Left cardiac atrium (tissue), 4 donors: ENCODE results near the gene RNF213. TPM values are rescaled to one million over a fixed set of nuclear protein-coding genes. Genes with fewer than 3 reads are reported as not detected.

ENCODE experiments used
- ATAC-seq, 2 donors: fragments of 200-7000 bp; cut with Tn5 transposase; one replicate each; pipeline ENCODE4 v1.9.1; 2020; ENCODE audit warnings: mild to moderate bottlenecking in 2 of 2, moderate library complexity in 2 of 2
- DNase-seq: peaks from one replicate; pipeline ENCODE4 v3.0.0-alpha.2; 2020
- intact Hi-C, 2 donors: fragments of 100-400 bp; cut with DNase I; formaldehyde crosslinking; loops; one replicate each; pipeline versions ENCODE4 v1.14.1 to v1.15.1; 2022 to 2023
- total RNA-seq, 2 donors: library from RNA; stranded (reverse); fragmentation: NEBNext Ultra II Directional; extraction: Animal tissue kit (Norgen Biotek cat#: 25700); gene quantifications; one replicate each; pipeline ENCODE4 v1.2.1, GENCODE V29; 2021
- donor health status: DM: no; HTN: yes; CAD: no.
- donor health status: DM: no; HTN: yes; CAD: no; lungs with severe emphysema.
- donor health status: DM: yes; HTN: yes; CAD: no.
- donor health status: Dilated cardiomyopathy.

The RNF213 gene
- total RNA-seq, 2 donors from 2014 or later = 43.4 to 48.4 TPM

GRCh38 chr17:80428363-80428762 is 167.7 kb downstream of the RNF213 start:
- no peak for ATAC-seq
- intact Hi-C loops = loop anchor here (5.0 to 10.0 kb wide), 4 partner anchors 146 to 666 kb away; no protein-coding TSS in a partner anchor
- DNase-seq = peak; percentile 12

GRCh38 chr17:80428796-80429195 is 168.1 kb downstream of the RNF213 start:
- intact Hi-C loops = loop anchor here (5.0 to 10.0 kb wide), 4 partner anchors 146 to 666 kb away; no protein-coding TSS in a partner anchor
- no peak for ATAC-seq
- DNase-seq = no peak

GRCh38 chr17:80429356-80430275 is 169.0 kb downstream of the RNF213 start:
- ATAC-seq (no peak), DNase-seq (peak; percentile 13)
- intact Hi-C loops = loop anchor here (5.0 to 10.0 kb wide), 4 partner anchors 145 to 665 kb away; no protein-coding TSS in a partner anchor

- ATAC-seq (no peak), DNase-seq (no peak)
- intact Hi-C loops = no loop called here
These were observed 170.0 kb downstream of the RNF213 start for GRCh38 chr17:80430446-80431245.

- ATAC-seq (no peak), DNase-seq (peak; percentile 7)
- intact Hi-C loops = no loop called here
These were observed 170.9 kb downstream of the RNF213 start for GRCh38 chr17:80431246-80432195.

GRCh38 chr17:80432350-80432955 is 171.8 kb downstream of the RNF213 start:
- ATAC-seq (no peak), DNase-seq (no peak)
- intact Hi-C loops = no loop called here

GRCh38 chr17:80432961-80433550 is 172.4 kb downstream of the RNF213 start:
- intact Hi-C loops = no loop called here
- DNase-seq (no peak), ATAC-seq (no peak)

- DNase-seq = no peak
- intact Hi-C loops = no loop called here
- ATAC-seq = no peak
These were observed 173.4 kb downstream of the RNF213 start for GRCh38 chr17:80433916-80434666.

- ATAC-seq (no peak), DNase-seq (no peak)
- intact Hi-C loops = no loop called here
These were observed 176.9 kb downstream of the RNF213 start for GRCh38 chr17:80437532-80437931.

- intact Hi-C loops = no loop called here
- no peak for DNase-seq
- ATAC-seq = no peak
These were observed 178.2 kb downstream of the RNF213 start for GRCh38 chr17:80438806-80439205.

GRCh38 chr17:80439499-80439898 is 178.8 kb downstream of the RNF213 start:
- DNase-seq (no peak), ATAC-seq (no peak)
- intact Hi-C loops = no loop called here

- DNase-seq = peak; percentile 47
- peak; percentile 32 to 51 for ATAC-seq
- intact Hi-C loops = no loop called here
These were observed 180.5 kb downstream of the RNF213 start for GRCh38 chr17:80441133-80441578.

GRCh38 chr17:80441598-80442322 is 181.1 kb downstream of the RNF213 start:
- intact Hi-C loops = no loop called here
- DNase-seq (no peak), ATAC-seq (no peak)

GRCh38 chr17:80442323-80442659 is 181.6 kb downstream of the RNF213 start:
- intact Hi-C loops = no loop called here
- ATAC-seq (no peak), DNase-seq (no peak)

- intact Hi-C loops = no loop called here
These were observed 182.1 kb downstream of the RNF213 start for GRCh38 chr17:80442764-80443163.

GRCh38 chr17:80443498-80443897 is 182.8 kb downstream of the RNF213 start:
- DNase-seq (no peak), ATAC-seq (no peak)
- intact Hi-C loops = no loop called here

More at GRCh38 chr17:80442764-80443163, 182.1 kb downstream of the RNF213 start:
- ATAC-seq = no peak
- no peak for DNase-seq
